HepG2 (cell line): ENCODE results near the gene C1QTNF12. TPM values are rescaled to one million over a fixed set of nuclear protein-coding genes. Genes with fewer than 3 reads are reported as not detected.

Experiments
- ATAC-seq: fragments of 200-7000 bp; cut with Tn5 transposase; 3 replicates; pipeline ENCODE4 v1.9.1; 2020; ENCODE audit warnings: mild to moderate bottlenecking, moderate library complexity
- BruUV-seq: library from RNA; stranded (reverse); fragments of 400-500 nt; replicated peaks from 2 replicates; lab custom pipeline; 2021; lab: Mats Ljungman, UMichigan
- CTCF ChIA-PET: fragments of 300-600 bp; formaldehyde crosslinking; extraction: SDS; loops from one replicate; lab custom pipeline; 2021; ENCODE audit warnings: low total read pairs, inconsistent platforms, low intra/inter-chr PET ratio; lab: Yijun Ruan, JAX
- POLR2A ChIA-PET: fragments of 350-600 bp; sonication (Branson Sonifier 250); formaldehyde crosslinking; loops from one replicate; lab custom pipeline; 2020; ENCODE audit warnings: antibody characterized with exemption, inconsistent platforms; lab: Yijun Ruan, JAX
- DNase-seq: peaks from one replicate; pipeline ENCODE4 v3.0.0-alpha.2; 2015; ENCODE audit warnings: low spot score
- FAIRE-seq: peaks from 3 replicates; lab custom pipeline; 2011; peaks lifted over from hg19 to GRCh38; lab: Jason Lieb, UNC
- H2AFZ ChIP-seq: one replicate; pipeline ENCODE4 v1.6.1; 2011; ENCODE audit warnings: low read length, inconsistent platforms
- H3K27ac ChIP-seq: fragments of 300-600 bp; 3 replicates; pipeline ENCODE4 v1.8.0; 2011; ENCODE audit warnings: mixed run types, mild to moderate bottlenecking, mixed read lengths, low read length, inconsistent platforms; ENCODE audit not compliant: insufficient read depth; ENCODE audit errors: extremely low read length
- H3K27me3 ChIP-seq, 2 experiments: fragments of 200-600 bp in 1 of 2; 2 replicates in 1 of 2; 3 replicates in 1 of 2; pipeline versions ENCODE4 v1.6.0 to v1.8.0; 2011; ENCODE audit warnings: low read length in 2 of 2, mild to moderate bottlenecking in 2 of 2, moderate library complexity in 2 of 2, inconsistent platforms in 1 of 2; ENCODE audit not compliant: insufficient read depth in 2 of 2, control insufficient read depth in 1 of 2
- H3K36me3 ChIP-seq, 2 experiments: fragments of 200-600 bp in 1 of 2; replicated peaks in 1 of 2; 2 replicates in 1 of 2; 3 replicates in 1 of 2; pipeline versions ENCODE4 v1.5.1 to v1.8.0; 2011; ENCODE audit warnings: low read length in 2 of 2, inconsistent platforms in 1 of 2; ENCODE audit not compliant: insufficient read depth in 2 of 2, control insufficient read depth in 1 of 2
- H3K4me1 ChIP-seq: 2 replicates; pipeline ENCODE4 v1.5.1; 2012; ENCODE audit warnings: low read length, inconsistent platforms; ENCODE audit not compliant: insufficient read depth
- H3K4me2 ChIP-seq: 2 replicates; pipeline ENCODE4 v1.6.0; 2011; ENCODE audit warnings: low read depth, low read length, inconsistent platforms
- H3K4me3 ChIP-seq, 3 experiments: fragments of 200-600 bp in 1 of 3; sonication (generic), shearing (Covaris generic) in 1 of 3; replicated peaks in 1 of 3; 2 replicates each; pipeline ENCODE4 v1.5.1; 2011 to 2016; ENCODE audit warnings: low read length in 3 of 3, inconsistent platforms in 2 of 3, low read depth in 2 of 3, mild to moderate bottlenecking in 2 of 3, control low read depth in 1 of 3, mixed read lengths in 1 of 3; ENCODE audit not compliant: insufficient read depth in 1 of 3
- H3K79me2 ChIP-seq: one replicate; pipeline ENCODE4 v1.6.1; 2011; ENCODE audit warnings: low read length, inconsistent platforms; ENCODE audit not compliant: insufficient read depth
- H3K9ac ChIP-seq: 2 replicates; pipeline ENCODE4 v1.6.0; 2011; ENCODE audit warnings: mild to moderate bottlenecking, low read depth, low read length, inconsistent platforms; ENCODE audit not compliant: insufficient read depth
- H3K9me3 ChIP-seq: 2 replicates; pipeline ENCODE4 v1.5.1; 2012; ENCODE audit warnings: mild to moderate bottlenecking, low read length
- H4K20me1 ChIP-seq: 2 replicates; pipeline ENCODE4 v1.6.0; 2011; ENCODE audit warnings: inconsistent platforms, mild to moderate bottlenecking, low read length, moderate library complexity; ENCODE audit not compliant: insufficient read depth
- ATF4 ChIP-seq, 2 experiments: fragments of 450-650 bp in 1 of 2; sonication (generic) in 1 of 2; formaldehyde crosslinking; IDR thresholded peaks; 2 replicates each; pipeline versions ENCODE4 v1.5.0 to v1.8.0; 2020 to 2022; ENCODE audit warnings: mild to moderate bottlenecking in 1 of 2, missing genetic modification reagents in 1 of 2
- CENPT ChIP-seq: sonication (generic); formaldehyde crosslinking; IDR thresholded peaks from 2 replicates; pipeline ENCODE4 v1.8.0; 2022; ENCODE audit warnings: low read depth, mild to moderate bottlenecking, moderate library complexity, missing genetic modification reagents
- CHCHD3 ChIP-seq: sonication (generic); formaldehyde crosslinking; IDR thresholded peaks from 2 replicates; pipeline ENCODE4 v1.8.0; 2022; ENCODE audit warnings: mild to moderate bottlenecking, missing genetic modification reagents, moderate library complexity
- CTCF ChIP-seq: sonication (generic); formaldehyde crosslinking; IDR thresholded peaks from 2 replicates; pipeline ENCODE4 v1.5.0; 2020; ENCODE audit warnings: mild to moderate bottlenecking, missing genetic modification reagents, moderate library complexity
- HMGXB4 ChIP-seq, 2 experiments: sonication (generic) in 1 of 2; formaldehyde crosslinking in 1 of 2; IDR thresholded peaks; 2 replicates each; pipeline versions ENCODE4 v1.4.0 to v1.6.1; 2018 to 2020; ENCODE audit warnings: missing genetic modification reagents in 2 of 2, borderline replicate concordance in 1 of 2, low read depth in 1 of 2, mild to moderate bottlenecking in 1 of 2, missing biosample characterization in 1 of 2
- MEF2D ChIP-seq: sonication (generic); formaldehyde crosslinking; IDR thresholded peaks from 2 replicates; pipeline ENCODE4 v1.5.1; 2020; ENCODE audit warnings: mild to moderate bottlenecking, missing genetic modification reagents
- MEIS1 ChIP-seq: sonication (generic); formaldehyde crosslinking; IDR thresholded peaks from 2 replicates; pipeline ENCODE4 v1.9.0; 2021; ENCODE audit warnings: mild to moderate bottlenecking, missing genetic modification reagents, moderate library complexity, borderline replicate concordance
- MIER3 ChIP-seq: IDR thresholded peaks from 2 replicates; pipeline ENCODE4 v1.6.1; 2016; ENCODE audit warnings: missing compliant biosample characterization, borderline replicate concordance
- NKX3-1 ChIP-seq: sonication (generic); formaldehyde crosslinking; IDR thresholded peaks from 2 replicates; pipeline ENCODE4 v1.5.0; 2020; ENCODE audit warnings: missing genetic modification reagents
- PAF1 ChIP-seq: IDR thresholded peaks from 2 replicates; pipeline ENCODE4 v1.6.1; 2016; ENCODE audit warnings: missing genetic modification reagents, missing compliant biosample characterization
- XRCC5 ChIP-seq: fragments of 200-400 bp; formaldehyde crosslinking; optimal IDR thresholded peaks from 2 replicates; pipeline ENCODE3; 2017; ENCODE audit warnings: mild to moderate bottlenecking, low read length
- ZMYM3 ChIP-seq: sonication (generic); formaldehyde crosslinking; IDR thresholded peaks from 2 replicates; pipeline ENCODE4 v1.5.1; 2020; ENCODE audit warnings: mild to moderate bottlenecking, missing genetic modification reagents
- ZNF12 ChIP-seq: sonication (generic); formaldehyde crosslinking; IDR thresholded peaks from 2 replicates; pipeline ENCODE4 v1.5.0; 2020; ENCODE audit warnings: missing genetic modification reagents
- ZNF276 ChIP-seq: sonication (generic); formaldehyde crosslinking; IDR thresholded peaks from 2 replicates; pipeline ENCODE4 v1.4.0; 2020; ENCODE audit warnings: mild to moderate bottlenecking, low read depth, missing genetic modification reagents
- WGBS: methylation state at CpG from one replicate; pipeline ENCODE4 v1.1.6; 2017; ENCODE audit warnings: low lambda C conversion rate; 5-methylcytosine and 5-hydroxymethylcytosine counted together
- in situ Hi-C: cut with HindIII; loops from 2 replicates; pipeline ENCODE4 v1.10.0; 2017; ENCODE audit warnings: low pct_unique_long_range_greater_than_20kb; ENCODE audit not compliant: extremely low pct_ligation_motif_present
- intact Hi-C: fragments of 100-400 bp; cut with micrococcal nuclease; formaldehyde crosslinking; loops from one replicate; pipeline ENCODE4 v1.10.0; 2022; ENCODE audit not compliant: unreplicated experiment
- polyA plus RNA-seq, 8 experiments: library from polyadenylated mRNA; depleted of rRNA in 3 of 8; stranded (reverse) in 7 of 8; unstranded in 1 of 8; fragments of >200 nt; fragmentation: Illumina TruSeq in 4 of 8; extraction: Trizol in 4 of 8; gene quantifications; 2 replicates each; pipeline versions ENCODE4 v1.2.1 to v1.2.3, GENCODE V29; 2011 to 2016; ENCODE audit warnings: low read depth in 4 of 8, missing spikeins in 1 of 8, mixed read lengths in 1 of 8; ENCODE audit not compliant: insufficient read depth in 1 of 8
- total RNA-seq, 5 experiments: library from RNA; depleted of rRNA; stranded (reverse); fragments of >200 nt; fragmentation: Illumina TruSeq; extraction: Trizol; gene quantifications; 2 replicates each; pipeline ENCODE4 v1.2.3, GENCODE V29; 2016; ENCODE audit warnings: low read depth in 1 of 5

The C1QTNF12 gene
- total and polyA plus RNA-seq, 2 of the 13 experiments (the other 11 are each of a cell fraction or from before 2014, with no cell fraction given) = 0.18 to 0.64 TPM

- TF ChIP-seq NKX3-1 (CRISPR knock-in tag) = no peak
- TF ChIP-seq XRCC5 = no peak
Observed at GRCh38 chr1:1239614-1240347, 6.7 kb downstream of the C1QTNF12 start (continued).

- no peaks in the 10 kb centered on the region for H4K20me1 ChIP-seq
- peak overlapping the region; percentile 53 for H3K27ac ChIP-seq
- no peaks in the 10 kb centered on the region; a peak in 1 of 5 replicates for H3K27me3 ChIP-seq
- POLR2A ChIA-PET = interaction anchor here (0.8 to 3.3 kb wide), 9 partner anchors 8 to 220 kb away, joined by 3 to 26 read pairs (median 4); partner anchors contain the start of gene UBE2J2
- no TSS peak for BruUV-seq
- DNase-seq = no peak
- peak overlapping the region; percentile 39 to 80 (median 55); a peak in 5 of 6 replicates for H3K4me3 ChIP-seq
- CTCF ChIA-PET = no interaction called here
- peak overlapping the region; percentile 87 for H3K4me2 ChIP-seq
- H2AFZ ChIP-seq = no peak overlapping the region
- intact Hi-C loops = loop anchor here (10.0 kb wide), 2 partner anchors 64 to 234 kb away; partner anchors contain the start of genes HES4 and TTLL10
- no peaks in the 10 kb centered on the region for H3K9me3 ChIP-seq
- no peak for FAIRE-seq
- peaks cover 73% of the 10 kb centered on the region for H3K4me1 ChIP-seq
- H3K9ac ChIP-seq = peak overlapping the region; percentile 55; the same call in 1 of the 2 replicates
- no peaks in the 10 kb centered on the region for H3K79me2 ChIP-seq
- H3K36me3 ChIP-seq = no peaks in the 10 kb centered on the region
- 0% methylated on average over 1 of the region's 15 CpGs for WGBS
- ATAC-seq = peak; percentile 2
- in situ Hi-C loops = no loop called here
- TF ChIP-seq CTCF (peak; percentile 22), ATF4 (CRISPR knock-in tag; IDR thresholded peaks at IDR 0.05) (no peak), ZNF12 (CRISPR knock-in tag) (no peak), MEF2D (CRISPR knock-in tag) (no peak), CENPT (CRISPR knock-in tag) (no peak), CHCHD3 (CRISPR knock-in tag) (no peak), MEIS1 (CRISPR knock-in tag) (no peak), PAF1 (CRISPR knock-in tag) (no peak), ZMYM3 (CRISPR knock-in tag) (no peak), HMGXB4 (CRISPR knock-in tag; IDR thresholded peaks at IDR 0.05; ENCODE audit: borderline replicate concordance in 1 of 2, low read depth in 1 of 2) (no peak), ZNF276 (CRISPR knock-in tag) (no peak), MIER3 (CRISPR knock-in tag) (no peak)
Observed at GRCh38 chr1:1239227-1239613, 7.3 kb downstream of the C1QTNF12 start.
